Measurements from ENCODE around the gene POU1F1. TPM values are rescaled to one million over a fixed set of nuclear protein-coding genes. Genes with fewer than 3 reads are reported as not detected.
"Not testable (repeated sequence)": the region's sequence is repeated elsewhere in the genome, so short reads cannot be mapped to it uniquely, and the experiment has no call there.

Gene POU1F1, protein sequence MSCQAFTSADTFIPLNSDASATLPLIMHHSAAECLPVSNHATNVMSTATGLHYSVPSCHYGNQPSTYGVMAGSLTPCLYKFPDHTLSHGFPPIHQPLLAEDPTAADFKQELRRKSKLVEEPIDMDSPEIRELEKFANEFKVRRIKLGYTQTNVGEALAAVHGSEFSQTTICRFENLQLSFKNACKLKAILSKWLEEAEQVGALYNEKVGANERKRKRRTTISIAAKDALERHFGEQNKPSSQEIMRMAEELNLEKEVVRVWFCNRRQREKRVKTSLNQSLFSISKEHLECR
- polyA plus RNA-seq, result not detected

DNA sequence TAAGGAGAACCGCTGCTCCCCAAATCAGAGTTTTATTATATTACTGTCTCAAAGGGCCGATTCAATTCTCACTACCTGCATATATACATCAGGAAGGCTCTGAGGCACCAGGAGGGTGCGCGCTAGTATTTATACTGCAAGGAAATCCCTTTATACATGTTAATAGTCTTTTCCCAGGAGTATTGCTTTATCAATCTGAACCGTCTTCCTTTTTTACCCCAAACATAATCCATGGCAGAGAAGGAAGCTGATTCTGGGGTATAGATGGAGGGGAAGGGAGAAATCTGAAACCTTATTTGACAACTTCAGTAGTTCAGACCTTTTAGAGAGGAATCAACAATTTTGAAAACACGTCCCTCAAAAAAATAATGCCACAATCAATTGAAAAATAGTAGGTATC lies at the start of gene POU1F1:
Gene POU1F1 (minus strand): TSS at position 101 of the 400 bp plus-strand sequence. CDS start 122 bp downstream, outside the sequence.
- Mint-ChIP-seq H3K4me1 (peaks cover 9 to 14% (median 13%) of the 10 kb centered on the region in 3 donors), H3K36me3 (no peaks in the 10 kb centered on the region), H3K27ac (no peak within 1 kb of the TSS), H3K4me3 (no peak within 1 kb of the TSS), H3K9me3 (no peaks in the 10 kb centered on the region), H3K27me3 (peaks cover 5% of the 10 kb centered on the region)

DNA sequence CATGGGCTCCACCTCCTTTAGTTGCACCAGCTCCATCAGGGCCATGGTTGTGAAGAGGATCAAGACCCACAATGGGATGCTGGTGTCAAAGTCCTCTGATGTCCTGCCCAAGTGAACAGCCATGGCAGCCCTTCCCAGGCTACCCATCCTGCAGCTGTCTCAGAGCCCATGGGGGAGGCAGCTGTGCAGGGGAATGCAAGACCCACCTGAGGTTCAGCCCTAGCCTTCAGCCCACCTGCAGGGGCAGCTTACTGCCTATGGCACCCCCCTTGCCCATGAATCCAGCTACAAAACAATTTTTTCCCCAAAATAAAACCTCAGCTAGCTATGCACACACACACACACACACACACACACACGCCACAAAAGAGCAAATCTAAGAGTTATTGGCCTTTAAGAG lies 48.2 kb upstream of the POU1F1 start:
- H3K9me3 Mint-ChIP-seq, result no peaks in the 10 kb centered on the region

DNA sequence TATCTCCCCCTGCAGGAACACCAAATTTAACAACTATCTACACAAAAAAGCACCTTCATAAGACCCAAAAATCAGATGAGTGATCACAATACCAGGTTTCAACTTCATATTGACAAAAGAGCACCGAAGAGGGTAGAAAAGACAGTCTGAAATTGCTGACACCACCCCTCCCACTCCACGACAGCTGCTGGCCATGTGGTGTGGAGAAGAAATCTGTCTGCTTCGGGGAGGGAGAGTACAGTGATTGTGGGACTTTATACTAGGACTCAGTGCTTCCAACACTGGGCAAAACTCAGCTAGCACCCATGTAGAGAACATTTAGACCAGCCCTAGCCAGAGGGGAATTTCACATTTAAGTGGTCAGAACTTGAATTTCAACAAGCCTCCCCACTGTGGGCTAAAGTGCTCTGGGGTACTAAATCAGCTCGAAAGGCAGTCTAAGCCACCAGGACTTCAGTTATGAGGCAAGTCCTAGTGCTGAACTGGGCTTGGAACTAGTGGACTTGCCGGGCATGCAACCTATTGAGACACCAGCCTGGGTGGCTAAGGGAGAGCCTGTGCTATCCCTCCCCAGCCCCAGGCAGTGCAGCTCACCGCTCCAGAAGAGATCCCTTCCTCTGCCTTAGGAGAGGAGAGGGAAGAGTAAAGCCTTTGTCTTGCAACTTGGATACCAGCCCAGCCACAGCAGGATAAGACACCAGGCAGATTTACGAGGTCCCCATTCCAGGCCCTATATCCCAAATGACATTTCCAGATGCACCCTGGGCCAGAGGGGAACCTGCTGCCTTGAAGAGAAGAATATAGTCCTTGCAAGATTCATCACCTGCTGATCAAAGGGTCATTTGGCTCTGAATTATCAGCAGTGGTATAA lies 44.6 kb upstream of the POU1F1 start:
- H3K27me3 Mint-ChIP-seq, result peaks cover 10% of the 10 kb centered on the region
- H3K36me3 Mint-ChIP-seq, result peaks cover 1% of the 10 kb centered on the region
- no peak overlapping the region for H3K27ac Mint-ChIP-seq
- H3K9me3 Mint-ChIP-seq, result no peaks in the 10 kb centered on the region
- peaks cover 0 to 1% (median 0%) of the 10 kb centered on the region in 3 donors for H3K4me1 Mint-ChIP-seq
- H3K4me3 Mint-ChIP-seq, result no peak overlapping the region

More for the DNA sequence above, 48.2 kb upstream of the POU1F1 start:
- no peak overlapping the region for H3K27ac Mint-ChIP-seq
- peaks cover 9% of the 10 kb centered on the region for H3K27me3 Mint-ChIP-seq
- no peak overlapping the region for H3K4me3 Mint-ChIP-seq
- H3K4me1 Mint-ChIP-seq, result peaks cover 0 to 1% (median 0%) of the 10 kb centered on the region in 3 donors
- peaks cover 1% of the 10 kb centered on the region for H3K36me3 Mint-ChIP-seq

DNA sequence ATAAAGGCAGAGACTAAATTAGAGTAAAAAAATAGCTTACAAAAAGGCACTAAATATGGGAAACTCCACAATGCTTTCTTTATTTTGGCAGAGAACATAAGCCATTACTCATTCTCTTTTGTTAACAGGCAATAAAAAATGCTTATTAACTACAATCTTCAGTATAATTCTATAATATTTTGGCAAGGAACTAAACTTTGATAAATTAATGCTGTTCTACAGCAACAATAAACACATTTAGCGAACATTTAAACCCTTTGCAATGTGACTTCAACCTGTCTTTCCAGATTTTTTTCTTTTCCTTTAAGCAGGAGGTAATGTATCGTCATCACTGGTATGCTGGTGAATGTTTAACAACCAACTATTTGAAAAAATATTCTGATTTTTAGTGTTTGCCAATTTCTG lies 42.2 kb upstream of the POU1F1 start:
- H3K27ac Mint-ChIP-seq, result no peak overlapping the region
- H3K4me3 Mint-ChIP-seq, result no peak overlapping the region
- H3K27me3 Mint-ChIP-seq, result peaks cover 10% of the 10 kb centered on the region
- H3K36me3 Mint-ChIP-seq, result no peaks in the 10 kb centered on the region
- H3K4me1 Mint-ChIP-seq, result peaks cover 0 to 1% (median 0%) of the 10 kb centered on the region in 3 donors
- no peaks in the 10 kb centered on the region for H3K9me3 Mint-ChIP-seq

DNA sequence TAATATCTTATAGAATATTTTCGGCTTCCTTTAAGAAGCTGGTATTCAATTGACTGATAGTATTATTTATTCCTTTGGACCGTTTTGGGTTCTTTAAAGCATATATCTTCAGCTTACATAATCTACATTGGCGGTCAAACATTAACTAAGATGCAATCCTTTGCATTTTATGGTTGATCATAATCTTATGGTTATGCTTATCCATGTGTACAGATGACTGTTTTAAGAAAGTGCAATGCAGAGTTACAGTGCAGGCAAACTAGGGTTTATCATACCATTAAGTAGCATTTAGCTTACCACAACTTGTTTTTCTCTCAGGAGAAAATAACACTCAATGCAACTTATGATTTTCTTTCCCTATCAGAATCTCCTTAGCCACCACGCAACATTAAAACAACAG lies 41.4 kb upstream of the POU1F1 start:
- Mint-ChIP-seq H3K27me3 (peaks cover 7% of the 10 kb centered on the region), H3K9me3 (no peaks in the 10 kb centered on the region), H3K4me1 (peaks cover 0 to 1% (median 0%) of the 10 kb centered on the region in 3 donors), H3K27ac (no peak overlapping the region), H3K36me3 (no peaks in the 10 kb centered on the region), H3K4me3 (no peak overlapping the region)

DNA sequence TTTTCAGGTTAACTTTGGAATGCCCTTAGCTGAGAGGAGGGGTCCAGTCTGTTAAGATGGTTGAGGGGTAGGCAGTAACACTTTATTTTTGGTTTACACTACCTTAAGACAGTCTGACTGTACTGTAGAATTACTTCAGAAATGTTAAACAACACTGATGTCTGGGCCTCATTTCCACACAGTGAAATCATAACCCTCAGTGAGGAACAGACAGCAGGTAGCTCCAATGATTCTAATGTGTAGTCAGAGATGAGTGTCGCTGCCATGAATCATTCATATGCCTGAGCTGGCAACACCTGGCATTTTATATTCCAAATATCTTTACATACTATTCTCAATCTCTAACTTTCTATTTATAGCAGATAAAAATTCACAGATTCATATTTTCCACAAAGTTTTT lies 37.3 kb upstream of the POU1F1 start:
- peaks cover 1% of the 10 kb centered on the region for H3K27me3 Mint-ChIP-seq
- H3K9me3 Mint-ChIP-seq, result no peaks in the 10 kb centered on the region
- H3K27ac Mint-ChIP-seq, result no peak overlapping the region
- no peaks in the 10 kb centered on the region for H3K36me3 Mint-ChIP-seq
- H3K4me3 Mint-ChIP-seq, result no peak overlapping the region
- H3K4me1 Mint-ChIP-seq, result no peaks in the 10 kb centered on the region

DNA sequence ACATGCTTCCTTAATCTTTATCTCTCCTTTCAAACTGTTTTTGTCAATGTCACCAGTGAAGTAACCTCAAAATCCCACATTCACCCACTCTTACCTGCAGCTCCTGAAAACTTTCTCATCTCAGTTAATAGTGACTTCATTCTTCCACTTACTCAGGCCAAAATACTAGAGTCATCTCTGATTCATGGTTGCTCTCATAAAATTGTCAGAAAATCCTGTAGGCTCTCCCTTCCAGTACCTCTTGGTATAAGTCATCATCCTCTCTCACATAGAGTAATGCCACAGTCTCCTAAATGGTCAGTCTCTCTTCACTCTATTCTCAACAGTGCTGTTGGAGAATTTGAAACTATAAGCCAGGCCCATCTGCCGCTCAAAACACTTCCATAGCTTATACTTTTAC lies 34.9 kb upstream of the POU1F1 start:
- Mint-ChIP-seq H3K36me3 (no peaks in the 10 kb centered on the region), H3K27ac (no peak overlapping the region), H3K4me3 (no peak overlapping the region), H3K4me1 (no peaks in the 10 kb centered on the region), H3K9me3 (no peaks in the 10 kb centered on the region), H3K27me3 (peaks cover 1% of the 10 kb centered on the region)

DNA sequence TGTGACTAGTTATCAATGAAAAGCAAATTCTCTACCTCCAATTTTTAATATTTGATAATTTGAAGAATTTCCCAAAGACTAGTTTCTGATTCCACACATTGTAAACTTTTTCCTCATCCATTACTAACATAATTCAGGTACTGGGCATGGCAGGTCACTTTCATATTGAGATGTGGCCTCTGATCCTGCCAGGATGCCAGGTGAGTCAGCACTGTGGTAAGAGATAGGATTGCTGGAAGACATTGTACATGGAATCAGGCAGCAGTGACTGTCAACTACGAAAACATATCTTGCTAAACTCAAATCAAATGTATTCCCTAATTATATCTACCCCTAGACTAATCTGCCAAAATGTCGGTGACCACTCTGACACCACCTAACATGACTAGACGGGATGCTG lies 33.2 kb upstream of the POU1F1 start:
- Mint-ChIP-seq H3K27ac (no peak overlapping the region), H3K4me3 (no peak overlapping the region), H3K4me1 (no peaks in the 10 kb centered on the region), H3K9me3 (peaks cover 0 to 3% (median 0%) of the 10 kb centered on the region in 3 donors), H3K36me3 (no peaks in the 10 kb centered on the region), H3K27me3 (peaks cover 1% of the 10 kb centered on the region)

DNA sequence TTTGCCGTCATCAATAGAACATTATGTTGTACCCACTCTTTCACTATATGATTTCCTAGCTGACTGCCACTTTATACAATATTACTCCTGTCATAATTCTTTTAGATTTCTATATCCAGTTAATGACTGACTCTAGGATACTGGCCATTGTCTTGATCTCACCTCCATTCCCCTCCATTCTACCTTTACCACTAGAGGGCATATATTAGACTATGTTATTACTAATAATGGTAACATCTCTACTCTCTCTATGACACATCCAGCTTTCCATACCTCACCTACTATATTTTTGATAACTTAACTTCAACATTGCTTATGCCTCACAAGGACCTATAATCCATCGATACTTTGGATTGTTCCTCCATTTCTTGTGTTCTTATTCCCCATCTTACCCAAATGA lies 31.4 kb upstream of the POU1F1 start:
- Mint-ChIP-seq H3K36me3 (no peaks in the 10 kb centered on the region), H3K27me3 (peaks cover 1% of the 10 kb centered on the region), H3K4me1 (no peaks in the 10 kb centered on the region)

DNA sequence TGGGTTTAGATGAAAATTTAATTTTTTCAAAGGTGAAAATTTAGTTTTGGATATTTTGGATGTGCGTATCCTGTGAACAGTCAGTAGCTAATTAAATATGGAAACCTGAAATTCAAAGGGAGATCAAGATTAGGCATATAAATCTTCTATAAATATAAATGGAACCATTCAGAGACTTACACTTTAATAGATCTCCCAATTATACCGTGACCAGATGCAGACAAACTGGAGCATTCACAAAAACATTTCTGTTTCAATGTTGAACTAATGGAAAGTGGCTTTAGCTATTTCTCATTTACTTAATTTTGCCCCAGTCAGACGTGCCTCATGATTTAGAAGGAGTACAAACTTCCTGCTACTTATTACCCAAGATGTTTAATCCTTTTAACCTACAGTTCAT lies 29.1 kb upstream of the POU1F1 start:
- Mint-ChIP-seq H3K4me3 (no peak overlapping the region), H3K27ac (no peak overlapping the region), H3K27me3 (peaks cover 2% of the 10 kb centered on the region), H3K4me1 (no peaks in the 10 kb centered on the region), H3K9me3 (peaks cover 0 to 3% (median 0%) of the 10 kb centered on the region in 3 donors), H3K36me3 (no peaks in the 10 kb centered on the region)

More for the DNA sequence above, 31.4 kb upstream of the POU1F1 start:
- Mint-ChIP-seq H3K27ac (no peak overlapping the region), H3K4me3 (no peak overlapping the region), H3K9me3 (peaks cover 0 to 3% (median 0%) of the 10 kb centered on the region in 3 donors)

DNA sequence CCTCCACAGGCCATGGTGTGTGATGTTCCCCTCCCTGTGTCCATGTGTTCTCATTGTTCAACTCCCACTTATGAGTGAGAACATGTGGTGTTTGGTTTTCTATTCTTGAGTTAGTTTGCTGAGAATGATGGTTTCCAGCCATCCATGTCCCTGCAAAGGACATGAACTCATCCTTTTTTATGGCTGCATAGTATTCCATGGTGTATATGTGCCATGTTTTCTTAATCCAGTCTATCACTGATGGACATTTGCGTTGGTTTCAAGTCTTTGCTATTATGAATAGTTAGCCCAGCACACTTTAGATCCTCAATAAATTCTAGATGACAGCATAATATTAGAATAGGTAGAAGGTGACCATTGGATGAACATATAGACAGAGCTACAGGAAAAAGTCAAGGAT lies 28.6 kb upstream of the POU1F1 start:
- H3K9me3 Mint-ChIP-seq, H3K27ac Mint-ChIP-seq, H3K4me3 Mint-ChIP-seq, H3K4me1 Mint-ChIP-seq, H3K27me3 Mint-ChIP-seq, H3K36me3 Mint-ChIP-seq: not testable (repeated sequence)

DNA sequence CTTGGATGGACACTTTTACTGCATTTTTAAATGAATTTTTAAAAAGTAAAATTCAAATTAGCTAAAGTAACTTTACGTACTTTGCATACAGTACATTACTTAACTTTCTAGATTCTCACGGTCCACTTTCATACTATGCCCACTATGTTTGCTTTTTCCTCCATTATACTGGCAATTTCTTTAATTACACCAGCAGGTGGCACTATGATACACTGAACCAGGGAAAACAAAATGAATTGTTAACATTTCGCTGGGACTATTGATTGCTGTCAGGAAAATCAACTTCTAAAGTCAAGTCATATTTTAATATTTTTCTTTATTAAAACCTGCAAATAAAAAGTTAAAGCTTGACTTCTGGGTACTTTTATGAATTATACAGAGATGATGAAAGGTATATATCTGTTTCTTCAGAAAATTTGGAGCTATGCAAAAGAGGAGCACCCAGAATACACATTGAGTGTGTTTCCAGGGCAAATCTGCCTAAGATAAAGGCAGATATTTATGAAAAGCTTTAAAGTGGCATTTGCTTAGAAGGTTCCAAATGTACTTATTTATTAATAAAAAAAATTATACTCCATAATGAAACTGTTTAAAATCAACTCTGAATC lies 21.8 kb upstream of the POU1F1 start:
- Mint-ChIP-seq H3K4me1 (peaks cover 0 to 2% (median 0%) of the 10 kb centered on the region in 3 donors), H3K4me3 (no peak overlapping the region), H3K9me3 (no peaks in the 10 kb centered on the region), H3K36me3 (peaks cover 1% of the 10 kb centered on the region), H3K27ac (no peak overlapping the region), H3K27me3 (peaks cover 2% of the 10 kb centered on the region)

DNA sequence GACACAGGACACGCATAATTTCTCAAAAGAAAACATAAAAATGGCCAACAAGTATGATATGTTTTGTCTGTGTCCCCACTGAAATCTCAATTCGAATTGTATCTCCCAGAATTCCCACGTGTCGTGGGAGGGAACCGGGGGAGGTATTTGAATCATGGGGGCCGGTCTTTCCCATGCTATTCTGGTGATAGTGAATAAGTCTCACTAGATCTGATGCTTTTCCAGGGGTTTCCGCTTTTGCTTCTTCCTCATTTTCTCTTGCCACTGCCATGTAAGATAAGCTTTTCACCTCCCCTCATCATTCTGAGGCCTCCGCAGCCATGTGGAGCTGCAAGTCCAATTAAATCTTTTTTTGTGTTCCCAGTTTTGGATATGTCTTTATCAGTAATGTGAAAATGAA lies 12.1 kb upstream of the POU1F1 start:
- Mint-ChIP-seq H3K4me1 (no peaks in the 10 kb centered on the region), H3K27me3 (peaks cover 6% of the 10 kb centered on the region), H3K36me3 (no peaks in the 10 kb centered on the region), H3K27ac (no peak overlapping the region), H3K4me3 (no peak overlapping the region), H3K9me3 (no peaks in the 10 kb centered on the region)

DNA sequence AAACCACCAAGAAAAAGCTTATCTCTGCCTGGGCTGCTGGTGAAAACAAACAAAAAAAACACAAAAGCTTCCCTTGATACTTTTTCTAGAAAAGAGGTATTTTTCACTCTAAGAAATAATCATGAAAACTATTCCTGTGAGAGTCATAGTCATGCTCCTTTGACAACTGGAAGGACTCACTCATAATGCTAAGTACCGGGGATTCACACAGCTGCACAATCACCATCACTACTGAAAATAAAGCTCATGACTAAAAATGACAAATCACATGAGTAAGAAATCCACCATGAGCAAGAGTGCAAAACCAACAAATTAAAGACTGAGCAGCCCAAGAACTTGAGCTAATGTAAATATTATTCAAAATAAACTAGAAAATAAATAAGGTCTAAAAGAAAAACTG lies 10.6 kb upstream of the POU1F1 start:
- Mint-ChIP-seq H3K4me3 (no peak overlapping the region), H3K27ac (no peak overlapping the region), H3K36me3 (no peaks in the 10 kb centered on the region), H3K9me3 (no peaks in the 10 kb centered on the region), H3K4me1 (no peaks in the 10 kb centered on the region), H3K27me3 (peaks cover 9% of the 10 kb centered on the region)

DNA sequence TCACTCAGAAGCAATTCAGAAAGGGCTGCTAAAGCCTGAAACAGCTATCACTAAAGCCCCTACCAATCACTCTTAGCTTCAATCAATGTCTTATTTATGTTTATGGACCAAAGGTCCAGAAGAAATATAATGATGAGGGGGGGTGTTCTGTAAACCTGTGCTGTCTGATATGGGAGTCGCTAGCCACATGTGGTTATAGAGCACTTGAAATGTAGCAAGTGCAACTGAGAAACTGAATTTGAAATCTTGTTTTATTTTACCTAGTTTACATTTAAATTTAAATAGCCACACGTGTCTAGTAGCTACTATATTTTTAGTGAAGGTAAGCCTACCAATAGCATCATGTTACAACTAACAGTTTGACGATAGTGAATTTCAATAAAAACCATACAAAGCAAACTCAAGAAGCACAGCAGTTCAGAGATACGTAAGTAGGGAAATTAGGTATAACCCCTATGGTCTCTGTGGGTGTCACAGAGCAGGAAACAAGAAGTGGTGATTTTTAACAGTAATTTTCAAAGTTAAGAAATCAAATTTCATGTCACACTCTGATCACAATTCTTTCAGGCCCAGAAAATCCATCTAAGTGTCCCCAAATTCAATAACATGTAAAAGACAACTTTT lies 3.6 kb downstream of the POU1F1 start:
- Mint-ChIP-seq H3K36me3 (no peaks in the 10 kb centered on the region), H3K9me3 (no peaks in the 10 kb centered on the region), H3K4me1 (peaks cover 11 to 24% (median 20%) of the 10 kb centered on the region in 3 donors), H3K27ac (no peak overlapping the region), H3K4me3 (peak overlapping the region in 1 of 4 donors; percentile 21), H3K27me3 (peaks cover 6% of the 10 kb centered on the region)

Data from IgD-negative memory B cell (primary cell).